HK-2 (cell line): Measurements from ENCODE around the gene TRRAP.

Source experiments
- DNase-seq: peaks from one replicate; pipeline ENCODE4 v3.0.0-alpha.2; 2018; ENCODE audit not compliant: unreplicated experiment

TRRAP gene

DNA sequence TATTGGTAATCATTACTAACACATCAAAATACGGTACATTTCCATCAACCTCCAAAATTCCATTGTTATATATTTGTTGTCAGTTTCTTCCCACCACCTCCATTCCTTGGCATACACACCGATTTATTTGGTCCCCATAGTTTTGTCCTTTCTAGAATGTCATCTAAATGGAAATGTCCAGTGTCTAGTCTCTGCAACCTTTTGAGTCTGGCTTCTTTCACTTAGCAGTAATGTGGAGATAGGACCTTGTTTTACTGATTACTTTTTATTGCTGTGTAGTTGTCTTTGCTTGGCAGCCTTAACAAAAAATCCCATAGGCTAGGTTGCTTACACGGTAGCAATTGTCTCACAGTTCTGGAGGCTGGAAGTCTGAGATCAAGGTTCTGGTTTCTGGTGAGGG lies 22.5 kb downstream of the TRRAP start:
- DNase-seq: no peak

DNA sequence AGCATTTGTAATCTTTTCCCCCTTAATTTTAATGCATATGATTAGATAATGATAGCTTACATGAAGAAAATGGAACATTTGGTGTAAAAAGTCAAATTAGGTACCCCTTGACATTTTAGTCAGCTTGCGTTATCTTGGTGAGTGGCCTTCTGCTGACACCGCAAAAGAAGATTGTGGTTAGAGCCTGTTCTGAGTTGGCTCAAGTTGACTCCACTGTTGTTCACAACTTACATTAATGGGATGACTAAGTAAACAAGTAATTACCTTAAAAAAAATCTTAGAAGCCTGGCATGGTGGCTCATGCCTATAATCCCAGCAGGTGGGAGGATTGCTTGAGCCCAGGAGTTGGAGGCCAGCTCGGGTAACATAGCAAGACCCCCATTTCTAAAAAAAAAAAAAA lies 24.2 kb downstream of the TRRAP start:
- no peak for DNase-seq

DNA sequence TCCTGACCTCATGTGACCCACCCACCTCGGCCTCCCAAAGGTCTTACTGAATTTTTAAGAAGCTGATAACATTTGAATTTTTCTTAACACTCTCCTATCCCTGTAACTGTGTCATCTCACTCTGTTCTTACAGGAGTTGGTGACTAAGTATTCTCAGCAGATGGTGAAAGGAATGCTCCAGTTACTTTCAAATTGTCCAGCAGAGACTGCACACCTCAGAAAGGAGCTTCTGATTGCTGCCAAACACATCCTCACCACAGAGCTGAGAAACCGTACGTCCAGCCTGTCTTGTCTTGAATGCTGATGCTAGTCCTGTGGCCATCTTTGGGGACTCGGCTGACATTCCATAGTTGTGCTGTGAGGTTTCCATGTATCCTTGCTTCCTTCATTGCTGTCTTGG lies 24.9 kb downstream of the TRRAP start:
- no peak for DNase-seq

GRCh38 chr7:98907570-98907969 lies 29.2 kb downstream of the TRRAP start:
- DNase-seq: no peak

DNA sequence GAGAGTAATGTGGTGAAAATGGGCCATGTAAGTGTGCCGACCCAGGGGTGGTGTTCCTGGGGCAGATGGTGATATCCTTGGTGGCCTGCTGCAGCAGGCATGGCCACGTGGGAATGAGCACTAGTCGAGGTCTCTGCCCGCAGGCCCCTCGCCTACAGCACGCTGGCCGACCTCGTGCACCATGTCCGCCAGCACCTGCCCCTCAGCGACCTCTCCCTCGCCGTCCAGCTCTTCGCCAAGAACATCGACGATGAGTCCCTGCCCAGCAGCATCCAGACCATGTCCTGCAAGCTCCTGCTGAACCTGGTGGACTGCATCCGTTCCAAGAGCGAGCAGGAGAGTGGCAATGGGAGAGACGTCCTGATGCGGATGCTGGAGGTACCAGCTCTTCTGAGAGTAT lies 30.3 kb downstream of the TRRAP start:
- DNase-seq: no peak

DNA sequence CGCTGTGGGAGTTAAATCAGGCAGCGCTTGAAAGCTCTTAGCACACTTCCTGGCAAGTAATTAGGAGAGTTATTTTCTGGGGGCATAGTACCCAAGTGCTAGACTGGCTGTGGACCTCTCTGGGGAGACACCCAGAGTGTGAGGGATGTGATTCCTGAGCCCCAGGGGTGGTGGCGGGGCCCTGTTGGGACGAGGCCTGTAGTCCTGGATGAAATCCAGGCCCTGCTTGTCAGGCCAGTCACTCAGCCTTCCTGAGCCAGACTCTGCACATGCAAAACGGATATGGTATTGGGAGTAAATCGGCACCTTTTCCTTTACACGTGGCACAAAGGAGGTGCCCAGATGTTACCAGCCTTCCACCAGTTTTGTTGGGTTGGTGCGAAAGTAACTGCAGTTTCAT lies 31.2 kb downstream of the TRRAP start:
- DNase-seq: no peak

DNA sequence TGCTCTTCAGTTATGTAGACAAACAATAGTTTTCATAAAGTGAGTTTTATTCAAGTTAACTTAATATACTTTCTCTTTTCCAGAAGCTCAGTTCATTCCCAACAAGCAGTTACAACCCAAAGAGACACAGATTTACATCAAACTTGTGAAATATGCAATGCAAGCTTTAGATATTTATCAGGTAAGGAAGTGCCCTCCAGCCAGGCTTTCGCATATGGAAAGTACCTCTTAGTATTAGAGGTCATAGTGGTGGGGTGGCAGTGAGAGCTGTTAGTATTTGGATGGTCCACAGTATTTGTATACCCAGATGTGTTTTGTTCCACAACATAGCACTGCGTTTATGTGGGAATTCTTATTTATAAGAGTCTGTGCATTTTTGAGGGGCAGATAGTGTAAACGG lies 32.1 kb downstream of the TRRAP start:
- DNase-seq: no peak

- DNase-seq: no peak
Measured at GRCh38 chr7:98911916-98912315, 33.6 kb downstream of the TRRAP start.

DNA sequence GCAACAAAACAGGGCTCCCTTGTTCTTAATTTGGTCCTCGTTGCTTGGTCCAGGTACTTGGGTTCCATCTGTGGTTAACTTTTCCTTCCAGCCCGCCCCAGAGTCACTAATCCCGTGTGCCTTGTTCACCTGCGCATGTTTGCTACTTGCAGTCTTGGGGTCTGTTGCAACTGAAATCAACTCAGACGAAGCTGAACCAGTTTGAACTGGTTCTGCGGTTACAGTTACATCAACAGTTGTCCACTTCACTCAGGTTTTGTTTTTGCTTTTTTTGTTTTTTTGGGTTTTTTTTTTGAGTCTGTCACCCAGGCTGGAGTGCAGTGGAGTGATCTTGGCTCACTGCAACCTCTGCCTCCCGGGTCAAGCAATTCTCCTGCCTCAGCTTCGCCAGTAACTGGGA lies 34.7 kb downstream of the TRRAP start:
- no peak for DNase-seq

GRCh38 chr7:98913612-98914011 lies 35.3 kb downstream of the TRRAP start:
- no peak for DNase-seq

GRCh38 chr7:98917331-98917730 lies 39.0 kb downstream of the TRRAP start:
- no peak for DNase-seq

GRCh38 chr7:98921608-98922372 lies 43.5 kb downstream of the TRRAP start:
- no peak for DNase-seq

DNA sequence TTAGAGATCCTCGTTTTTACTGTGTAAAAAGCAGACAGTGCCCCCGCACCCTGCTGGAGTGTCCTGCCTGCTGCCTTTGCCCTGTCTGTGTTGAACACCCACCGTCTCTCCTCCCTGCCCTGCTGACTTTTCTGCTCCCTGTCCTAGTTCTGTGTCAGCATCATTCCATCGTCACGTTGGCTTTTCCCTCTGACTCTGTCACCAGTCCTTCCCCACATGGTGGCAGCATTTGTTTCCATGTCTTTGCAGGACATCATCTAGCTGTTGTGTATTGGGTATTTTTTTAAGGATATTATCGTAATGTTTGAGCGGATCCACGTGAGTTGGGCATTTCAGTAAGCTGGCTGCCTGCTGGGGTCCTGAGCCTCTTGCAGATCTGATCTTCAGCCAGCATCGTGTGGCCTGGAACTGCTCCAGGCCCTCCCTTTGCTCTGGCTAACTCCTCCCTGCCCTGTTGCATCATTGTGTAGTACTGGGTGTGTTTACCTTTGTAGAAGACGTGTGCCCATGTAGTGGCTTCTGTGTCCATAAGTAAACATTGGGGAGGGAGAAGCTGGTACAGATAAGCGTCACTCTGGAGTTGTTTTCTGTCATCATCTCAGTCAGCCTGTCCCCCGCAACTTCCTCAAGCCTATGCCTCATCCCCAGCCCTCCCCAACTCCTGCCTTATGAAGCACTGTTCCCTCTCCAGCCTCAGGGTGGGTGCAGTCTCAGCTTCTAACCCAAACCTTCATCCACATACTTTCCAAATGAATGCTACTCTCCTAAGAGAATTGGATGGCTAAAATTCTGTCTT lies 44.3 kb downstream of the TRRAP start:
- no peak for DNase-seq

GRCh38 chr7:98923512-98923911 lies 45.2 kb downstream of the TRRAP start:
- DNase-seq: no peak

GRCh38 chr7:98927125-98927524 lies 48.8 kb downstream of the TRRAP start:
- no peak for DNase-seq

DNA sequence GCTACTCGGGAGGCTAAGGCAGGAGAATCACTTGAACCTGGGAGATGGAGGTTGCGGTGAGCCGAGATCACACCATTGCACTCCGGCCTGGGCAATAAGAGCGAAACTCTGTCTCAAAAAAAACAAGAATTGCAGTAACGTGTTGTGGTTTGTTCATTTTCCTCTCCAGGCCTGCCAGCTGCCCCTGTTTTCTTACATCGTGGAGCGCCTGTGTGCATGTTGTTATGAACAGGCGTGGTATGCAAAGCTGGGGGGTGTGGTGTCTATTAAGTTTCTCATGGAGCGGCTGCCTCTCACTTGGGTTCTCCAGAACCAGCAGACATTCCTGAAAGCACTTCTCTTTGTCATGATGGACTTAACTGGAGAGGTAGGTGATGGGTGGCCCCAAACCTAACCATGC lies 52.1 kb downstream of the TRRAP start:
- no peak for DNase-seq

DNA sequence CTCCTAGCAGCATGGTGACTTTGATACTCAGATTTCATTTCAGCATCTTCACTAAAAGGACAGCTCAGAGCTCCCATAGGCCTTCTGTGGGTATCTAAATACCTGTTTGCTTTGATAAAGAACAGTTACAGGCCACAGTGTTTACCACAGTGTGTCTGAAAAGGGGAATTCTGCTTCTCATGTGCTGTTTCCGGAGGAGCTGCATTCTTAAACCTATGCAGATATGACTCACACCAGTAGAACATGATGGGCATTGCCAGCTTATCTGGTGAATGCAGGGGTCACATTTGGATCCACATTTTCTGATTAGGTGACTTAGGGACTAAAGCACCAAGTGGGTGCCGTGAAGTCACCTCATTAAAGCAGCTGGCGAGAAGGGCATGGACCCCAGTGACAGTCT lies 52.6 kb downstream of the TRRAP start:
- DNase-seq: no peak

DNA sequence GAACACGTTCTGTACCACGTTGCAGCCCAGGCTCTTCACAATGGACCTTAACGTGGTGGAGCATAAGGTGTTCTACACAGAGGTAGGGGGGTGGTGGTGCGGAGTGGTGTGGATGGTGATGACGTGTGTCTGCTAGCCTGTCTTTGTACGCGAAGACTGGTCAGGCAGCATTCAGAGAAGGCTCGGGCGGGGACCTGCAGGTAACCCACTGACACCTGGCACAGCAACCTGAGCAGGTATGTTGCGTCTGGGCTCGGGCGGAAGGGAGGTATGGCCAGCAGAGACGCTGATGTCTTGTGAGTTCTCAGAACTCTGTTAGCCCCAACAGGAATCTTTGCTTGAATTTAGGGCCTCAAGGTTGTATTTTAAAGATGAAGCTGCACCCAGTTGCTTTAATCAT lies 55.0 kb downstream of the TRRAP start:
- DNase-seq: no peak

GRCh38 chr7:98934267-98934666 lies 55.9 kb downstream of the TRRAP start:
- no peak for DNase-seq

DNA sequence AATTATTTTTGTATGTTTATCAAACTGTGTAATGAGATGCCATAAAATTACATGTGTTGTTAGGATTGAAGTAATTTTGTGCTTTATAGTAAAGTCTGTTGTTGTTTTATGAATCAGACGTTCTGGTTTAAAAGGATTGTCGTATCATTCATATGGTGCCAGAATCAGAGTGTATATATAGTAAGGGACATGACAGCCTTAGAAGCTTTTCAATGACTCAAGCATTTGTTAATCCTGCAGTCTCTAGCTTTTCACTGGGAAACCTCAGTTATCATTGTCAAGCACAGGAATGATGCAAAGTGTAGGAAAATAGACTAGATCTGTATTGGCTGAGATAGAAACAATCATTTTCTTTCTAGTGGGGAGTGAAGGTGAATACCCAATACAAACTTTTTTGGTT lies 57.5 kb downstream of the TRRAP start:
- no peak for DNase-seq

- no peak for DNase-seq
Measured at GRCh38 chr7:98943336-98943735, 65.0 kb downstream of the TRRAP start.

- no peak for DNase-seq
Measured at GRCh38 chr7:98944386-98944785, 66.1 kb downstream of the TRRAP start.

DNA sequence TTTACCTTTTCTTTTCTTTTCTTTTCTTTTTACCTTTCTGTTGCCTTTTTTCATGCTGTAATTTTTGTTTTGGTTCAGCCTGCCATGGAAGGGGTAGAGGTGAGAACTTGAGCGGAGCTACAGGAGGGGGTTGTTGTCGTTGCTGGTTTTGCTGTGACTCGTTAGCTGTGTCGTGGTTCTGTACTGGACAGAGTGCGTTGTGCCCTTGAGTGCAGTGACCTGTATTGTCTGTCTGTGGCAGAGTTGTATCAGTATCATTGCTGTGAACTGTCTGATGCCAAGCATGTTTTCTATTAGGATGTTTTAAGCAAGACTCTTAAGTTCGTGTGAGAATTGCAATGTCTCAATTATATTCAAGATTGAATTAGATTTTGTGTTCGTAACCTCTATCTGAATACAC lies 67.5 kb downstream of the TRRAP start:
- DNase-seq: no peak
